NCI-H2227 (cell line): ENCODE measurements around the gene SPAG16.
"Not testable (repeated sequence)": the region's sequence is repeated elsewhere in the genome, so short reads cannot be mapped to it uniquely, and the experiment has no call there.

Source experiments
- DNase-seq: peaks from one replicate; lab custom pipeline; 2025; ENCODE audit not compliant: unreplicated experiment; lab: John Stamatoyannopoulos, UW

Gene SPAG16

GRCh38 chr2:213407027-213407426 lies 122.8 kb downstream of the SPAG16 start:
- not testable (repeated sequence) for DNase-seq

GRCh38 chr2:213408426-213409070 lies 124.3 kb downstream of the SPAG16 start:
- DNase-seq, result not testable (repeated sequence)

GRCh38 chr2:213410687-213411086 lies 126.4 kb downstream of the SPAG16 start:
- not testable (repeated sequence) for DNase-seq

GRCh38 chr2:213411582-213412289 lies 127.5 kb downstream of the SPAG16 start:
- no peak for DNase-seq

GRCh38 chr2:213415093-213415492 lies 130.8 kb downstream of the SPAG16 start:
- DNase-seq, result no peak

- no peak for DNase-seq
These were observed 132.6 kb downstream of the SPAG16 start for GRCh38 chr2:213416832-213417231.

GRCh38 chr2:213419980-213420379 lies 135.7 kb downstream of the SPAG16 start:
- no peak for DNase-seq

- DNase-seq, result no peak
These were observed 136.6 kb downstream of the SPAG16 start for GRCh38 chr2:213420828-213421385.

- no peak for DNase-seq
These were observed 137.9 kb downstream of the SPAG16 start for GRCh38 chr2:213422211-213422610.

GRCh38 chr2:213425618-213426017 lies 141.4 kb downstream of the SPAG16 start:
- no peak for DNase-seq

GRCh38 chr2:213429516-213429915 lies 145.3 kb downstream of the SPAG16 start:
- no peak for DNase-seq

- no peak for DNase-seq
These were observed 159.7 kb downstream of the SPAG16 start for GRCh38 chr2:213443921-213444320.

- DNase-seq, result no peak
These were observed 167.4 kb downstream of the SPAG16 start for GRCh38 chr2:213451542-213452239.

- no peak for DNase-seq
These were observed 171.2 kb downstream of the SPAG16 start for GRCh38 chr2:213455316-213456008.

- no peak for DNase-seq
These were observed 191.2 kb downstream of the SPAG16 start for GRCh38 chr2:213475433-213475832.

GRCh38 chr2:213476641-213477040 lies 192.4 kb downstream of the SPAG16 start:
- DNase-seq, result no peak

- no peak for DNase-seq
These were observed 205.8 kb downstream of the SPAG16 start for GRCh38 chr2:213490087-213490486.

- no peak for DNase-seq
These were observed 207.1 kb downstream of the SPAG16 start for GRCh38 chr2:213491376-213491775.

GRCh38 chr2:213496226-213496625 lies 212.0 kb downstream of the SPAG16 start:
- DNase-seq, result no peak

GRCh38 chr2:213500881-213501280 lies 216.6 kb downstream of the SPAG16 start:
- no peak for DNase-seq

GRCh38 chr2:213524164-213524563 lies 239.9 kb downstream of the SPAG16 start:
- no peak for DNase-seq
